Caco-2 (cell line): ENCODE results near the gene DTNB. TPM values are rescaled to one million over a fixed set of nuclear protein-coding genes. Genes with fewer than 3 reads are reported as not detected.

Experiments
- BruUV-seq: library from RNA; stranded (reverse); fragments of 400-500 nt; replicated peaks from 2 replicates; lab custom pipeline; 2021; lab: Mats Ljungman, UMichigan
- CTCF ChIA-PET: fragments of 300-600 bp; sonication (Branson Sonifier 250); formaldehyde crosslinking; loops from one replicate; lab custom pipeline; 2022; ENCODE audit warnings: antibody characterized with exemption; lab: Charles Lee
- POLR2A ChIA-PET: fragments of 300-600 bp; sonication (Branson Sonifier 250); formaldehyde crosslinking; loops from one replicate; lab custom pipeline; 2022; ENCODE audit warnings: antibody characterized with exemption; lab: Charles Lee
- DNase-seq, 2 experiments: peaks; one replicate each; pipeline versions ENCODE4 v3.0.0 to v3.0.0-alpha.2; 2020 to 2022
- H3K27me3 ChIP-seq: replicated peaks from 2 replicates; pipeline ENCODE4 v1.6.0; 2011; ENCODE audit warnings: low read length; ENCODE audit not compliant: control insufficient read depth, insufficient read depth
- H3K36me3 ChIP-seq: 2 replicates; pipeline ENCODE4 v1.5.1; 2011; ENCODE audit warnings: low read length; ENCODE audit not compliant: control insufficient read depth, insufficient read depth
- H3K4me1 ChIP-seq: fragments of 250-450 bp; sonication (Bioruptor Pico); 2 replicates; pipeline ENCODE4 v1.5.1; 2020; ENCODE audit warnings: mild to moderate bottlenecking
- H3K4me3 ChIP-seq: 2 replicates; pipeline ENCODE4 v1.5.1; 2011; ENCODE audit warnings: low read depth, mild to moderate bottlenecking, control low read depth, low read length
- H3K9me3 ChIP-seq: fragments of 250-450 bp; sonication (Bioruptor Pico); 2 replicates; pipeline ENCODE4 v1.5.1; 2020; ENCODE audit warnings: mild to moderate bottlenecking, moderate library complexity
- H3K27ac Mint-ChIP-seq: one replicate; pipeline ENCODE4 v1.8.0; 2022; ENCODE audit warnings: mixed read lengths; ENCODE audit not compliant: unreplicated experiment
- H3K27me3 Mint-ChIP-seq: one replicate; pipeline ENCODE4 v1.8.0; 2022; ENCODE audit warnings: mixed read lengths; ENCODE audit not compliant: insufficient read depth, unreplicated experiment
- H3K36me3 Mint-ChIP-seq: one replicate; pipeline ENCODE4 v1.8.0; 2022; ENCODE audit warnings: mild to moderate bottlenecking, mixed read lengths; ENCODE audit not compliant: insufficient read depth, unreplicated experiment
- H3K4me1 Mint-ChIP-seq: one replicate; pipeline ENCODE4 v1.8.0; 2022; ENCODE audit warnings: low read depth, mixed read lengths; ENCODE audit not compliant: unreplicated experiment
- H3K4me3 Mint-ChIP-seq: one replicate; pipeline ENCODE4 v1.8.0; 2022; ENCODE audit warnings: mild to moderate bottlenecking, moderate library complexity, mixed read lengths; ENCODE audit not compliant: unreplicated experiment
- H3K9me3 Mint-ChIP-seq: one replicate; pipeline ENCODE4 v1.8.0; 2022; ENCODE audit warnings: mixed read lengths; ENCODE audit not compliant: unreplicated experiment
- intact Hi-C: fragments of 100-400 bp; cut with micrococcal nuclease; formaldehyde crosslinking; loops from one replicate; pipeline ENCODE4 v1.10.0; 2022; ENCODE audit not compliant: unreplicated experiment
- total RNA-seq: library from RNA; stranded (reverse); gene quantifications from 2 replicates; pipeline ENCODE4 v1.2.3, GENCODE V29; 2022
- TF ChIP-seq, protein P1 (sequence below), 2 experiments: fragments of 200-600 bp in 1 of 2; IDR thresholded peaks; 1 replicate in 1 of 2; 2 replicates in 1 of 2; pipeline versions ENCODE4 v1.5.1 to v1.8.0; 2011 to 2022; ENCODE audit warnings: antibody characterized with exemption in 1 of 2, control low read depth in 1 of 2, inconsistent platforms in 1 of 2, low read depth in 1 of 2, low read length in 1 of 2, mild to moderate bottlenecking in 1 of 2, moderate library complexity in 1 of 2; ENCODE audit not compliant: insufficient read depth in 1 of 2, severe bottlenecking in 1 of 2, unreplicated experiment in 1 of 2

Gene DTNB
- total RNA-seq, 1 experiment from 2014 or later = 50.4 TPM

DNA sequence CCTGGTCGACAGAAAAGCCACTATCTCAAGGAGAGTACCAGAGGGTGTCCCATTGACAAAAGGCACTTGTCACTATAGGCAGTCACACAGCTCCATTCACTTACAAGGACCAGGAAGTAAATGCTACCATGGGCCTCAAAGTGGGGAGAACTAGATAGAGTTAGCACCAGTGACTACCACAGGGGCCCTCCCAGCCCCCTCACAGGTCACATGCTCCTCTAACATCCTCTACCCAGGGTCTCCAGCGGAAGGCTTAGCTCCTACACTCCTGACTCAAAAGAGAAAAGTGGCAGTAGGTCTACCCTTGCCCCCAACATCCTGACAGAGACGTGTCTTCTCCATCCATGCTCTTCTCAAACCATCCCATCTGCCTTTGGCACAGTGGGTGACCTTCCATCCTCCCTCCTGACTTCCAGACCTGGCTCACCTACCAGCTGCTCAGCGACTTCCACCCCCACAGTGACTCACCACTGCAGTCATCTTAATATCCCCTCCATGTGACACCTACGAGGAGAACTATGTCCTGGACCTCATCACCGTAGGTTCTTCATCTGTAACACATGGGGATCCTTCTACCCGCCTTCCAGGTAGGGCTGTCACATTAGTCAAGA, 326.1 kb downstream of the DTNB start:
- H3K36me3 Mint-ChIP-seq = peaks cover 4% of the 10 kb centered on the region
- H3K27me3 ChIP-seq = no peaks in the 10 kb centered on the region
- TF ChIP-seq, protein P1, sequence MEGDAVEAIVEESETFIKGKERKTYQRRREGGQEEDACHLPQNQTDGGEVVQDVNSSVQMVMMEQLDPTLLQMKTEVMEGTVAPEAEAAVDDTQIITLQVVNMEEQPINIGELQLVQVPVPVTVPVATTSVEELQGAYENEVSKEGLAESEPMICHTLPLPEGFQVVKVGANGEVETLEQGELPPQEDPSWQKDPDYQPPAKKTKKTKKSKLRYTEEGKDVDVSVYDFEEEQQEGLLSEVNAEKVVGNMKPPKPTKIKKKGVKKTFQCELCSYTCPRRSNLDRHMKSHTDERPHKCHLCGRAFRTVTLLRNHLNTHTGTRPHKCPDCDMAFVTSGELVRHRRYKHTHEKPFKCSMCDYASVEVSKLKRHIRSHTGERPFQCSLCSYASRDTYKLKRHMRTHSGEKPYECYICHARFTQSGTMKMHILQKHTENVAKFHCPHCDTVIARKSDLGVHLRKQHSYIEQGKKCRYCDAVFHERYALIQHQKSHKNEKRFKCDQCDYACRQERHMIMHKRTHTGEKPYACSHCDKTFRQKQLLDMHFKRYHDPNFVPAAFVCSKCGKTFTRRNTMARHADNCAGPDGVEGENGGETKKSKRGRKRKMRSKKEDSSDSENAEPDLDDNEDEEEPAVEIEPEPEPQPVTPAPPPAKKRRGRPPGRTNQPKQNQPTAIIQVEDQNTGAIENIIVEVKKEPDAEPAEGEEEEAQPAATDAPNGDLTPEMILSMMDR (IDR thresholded peaks at IDR 0.05; ENCODE audit: insufficient read depth in 1 of 2, low read depth in 1 of 2, low read length in 1 of 2, severe bottlenecking in 1 of 2, unreplicated experiment in 1 of 2) = no peak
- no peaks in the 10 kb centered on the region for H3K36me3 ChIP-seq
- DNase-seq = no peak
- no peak overlapping the region for H3K27ac Mint-ChIP-seq
- intact Hi-C loops = no loop called here
- no peaks in the 10 kb centered on the region for H3K27me3 Mint-ChIP-seq
- H3K9me3 Mint-ChIP-seq = no peaks in the 10 kb centered on the region
- no TSS peak for BruUV-seq
- H3K4me1 ChIP-seq = 0 out of 2 replicates have a peak, but pooled peaks cover 6% of the 10 kb centered on the region
- H3K4me3 Mint-ChIP-seq = no peak overlapping the region
- H3K4me3 ChIP-seq = no peak overlapping the region
- H3K4me1 Mint-ChIP-seq = peaks cover 11% of the 10 kb centered on the region
- ChIA-PET CTCF (interaction anchor here (0.5 to 2.1 kb wide), 3 partner anchors 15 to 377 kb away, joined by 6 to 20 read pairs (median 8); no protein-coding TSS in a partner anchor), POLR2A (no interaction called here)
- H3K9me3 ChIP-seq = no peaks in the 10 kb centered on the region

DNA sequence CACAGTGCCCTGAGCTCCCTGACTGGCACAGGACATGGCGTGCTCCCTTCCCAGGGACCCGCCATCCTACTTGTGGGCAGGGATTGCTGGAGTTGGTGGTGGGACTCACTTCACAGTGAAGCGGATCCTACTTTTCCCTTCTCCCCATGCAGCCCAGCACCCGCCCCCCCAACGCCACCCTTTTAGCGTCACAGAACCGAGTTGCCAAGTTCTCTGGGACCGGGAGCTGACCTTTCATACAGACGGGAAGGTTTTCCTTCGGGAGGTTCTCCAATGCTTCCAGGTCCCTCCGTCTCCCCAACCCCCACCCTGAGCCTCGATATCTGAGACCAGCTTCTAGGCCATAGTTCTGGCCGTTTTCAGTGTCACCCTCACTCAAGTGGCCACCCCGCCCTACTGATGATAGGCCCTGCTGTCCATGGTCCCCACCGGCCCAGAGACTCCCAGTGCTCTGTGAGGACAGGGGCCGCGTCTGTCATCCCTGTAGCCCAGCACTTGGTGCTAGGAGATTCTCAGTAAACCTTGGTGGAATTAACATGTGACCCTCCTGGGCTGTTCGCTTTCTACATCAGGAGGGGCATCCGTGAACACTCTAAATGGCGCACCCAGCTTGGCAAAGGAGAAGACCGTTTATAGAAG, 330.1 kb downstream of the DTNB start:
- no peak overlapping the region for H3K27ac Mint-ChIP-seq
- BruUV-seq = no TSS peak
- ChIA-PET POLR2A (interaction anchor here (0.6 to 0.7 kb wide), 2 partner anchors 91 to 483 kb away, joined by 4 to 6 read pairs; no protein-coding TSS in a partner anchor), CTCF (interaction anchor here (0.6 to 1.5 kb wide), 5 partner anchors 9 to 358 kb away, joined by 3 to 6 read pairs (median 3); no protein-coding TSS in a partner anchor)
- H3K36me3 Mint-ChIP-seq = peaks cover 7% of the 10 kb centered on the region
- Histone ChIP-seq H3K36me3 (no peaks in the 10 kb centered on the region), H3K4me3 (peak overlapping the region; percentile 37), H3K27me3 (no peaks in the 10 kb centered on the region), H3K9me3 (no peaks in the 10 kb centered on the region), H3K4me1 (0 out of 2 replicates have a peak, but pooled peaks cover 6% of the 10 kb centered on the region)
- no peaks in the 10 kb centered on the region for H3K27me3 Mint-ChIP-seq
- TF ChIP-seq, protein P1 (IDR thresholded peaks at IDR 0.05; ENCODE audit: insufficient read depth in 1 of 2, low read depth in 1 of 2, low read length in 1 of 2, severe bottlenecking in 1 of 2, unreplicated experiment in 1 of 2) = no peak
- intact Hi-C loops = no loop called here
- peak overlapping the region; percentile 85 for H3K4me3 Mint-ChIP-seq
- peaks cover 11% of the 10 kb centered on the region for H3K4me1 Mint-ChIP-seq
- DNase-seq = no peak
- H3K9me3 Mint-ChIP-seq = no peaks in the 10 kb centered on the region

DNA sequence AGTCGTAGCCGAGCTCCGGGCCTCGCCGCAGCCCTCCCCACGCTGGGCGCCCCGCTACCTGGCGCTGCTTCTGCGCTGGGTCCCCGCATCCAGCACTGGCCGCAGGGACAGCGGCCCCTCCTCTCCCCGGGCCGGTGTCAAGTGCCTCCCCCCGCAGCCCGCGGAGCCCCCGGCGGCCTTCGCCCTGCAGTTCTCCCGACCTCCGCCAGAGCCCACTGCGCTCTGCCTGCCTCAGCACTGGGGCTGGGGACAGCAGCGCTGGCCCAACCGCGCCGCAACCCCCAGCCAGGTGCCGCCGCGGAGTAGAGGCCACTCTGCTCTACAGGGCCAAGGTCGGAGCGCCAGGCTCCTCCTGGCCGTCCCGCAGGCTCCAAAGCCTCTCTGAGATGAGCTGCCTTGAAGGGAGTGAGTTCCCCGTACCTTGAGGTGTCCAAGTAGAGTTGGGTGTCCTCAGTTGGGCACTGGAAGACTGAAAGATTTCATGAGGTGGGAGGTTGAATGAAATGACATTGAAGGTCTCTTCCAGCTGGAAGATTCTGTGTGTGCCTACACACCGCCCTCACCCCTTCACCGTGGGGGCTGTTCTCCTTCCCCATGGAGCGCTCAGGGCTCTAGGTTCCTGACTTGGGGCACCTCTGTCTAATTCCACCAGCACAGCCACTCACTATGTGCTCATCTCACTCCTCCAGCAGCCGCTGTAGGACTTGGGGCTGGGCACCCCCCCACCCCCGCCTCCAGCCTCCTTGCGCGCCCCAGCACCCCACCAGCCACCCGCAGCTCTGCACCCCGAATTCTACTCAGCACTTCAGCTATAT, 330.8 kb downstream of the DTNB start:
- H3K36me3 Mint-ChIP-seq = peaks cover 7% of the 10 kb centered on the region
- CTCF ChIA-PET = interaction anchor here (0.5 to 1.5 kb wide), 4 partner anchors 8 to 20 kb away, joined by 3 to 6 read pairs (median 4); no protein-coding TSS in a partner anchor
- Histone ChIP-seq H3K9me3 (no peaks in the 10 kb centered on the region), H3K4me1 (0 out of 2 replicates have a peak, but pooled peaks cover 6% of the 10 kb centered on the region), H3K36me3 (no peaks in the 10 kb centered on the region), H3K27me3 (no peaks in the 10 kb centered on the region), H3K4me3 (peak overlapping the region; percentile 37)
- H3K27me3 Mint-ChIP-seq = no peaks in the 10 kb centered on the region
- TF ChIP-seq, protein P1 (IDR thresholded peaks at IDR 0.05; ENCODE audit: insufficient read depth in 1 of 2, low read depth in 1 of 2, low read length in 1 of 2, severe bottlenecking in 1 of 2, unreplicated experiment in 1 of 2) = peak; percentile 91 to 98
- intact Hi-C loops = loop anchor here (1.0 kb wide), 3 partner anchors 20 to 180 kb away; no protein-coding TSS in a partner anchor
- no peaks in the 10 kb centered on the region for H3K9me3 Mint-ChIP-seq
- peak overlapping the region; percentile 45 for H3K27ac Mint-ChIP-seq
- POLR2A ChIA-PET = no interaction called here
- peaks cover 5% of the 10 kb centered on the region for H3K4me1 Mint-ChIP-seq
- no TSS peak for BruUV-seq
- peak overlapping the region; percentile 85 for H3K4me3 Mint-ChIP-seq
- peak; percentile 89 to 95 for DNase-seq
